DND-41 (cell line): ENCODE results near the gene NTS.

Experiments used
- CTCF ChIP-seq: IDR thresholded peaks from 2 replicates; pipeline ENCODE4 v1.5.1; 2012; ENCODE audit warnings: borderline replicate concordance, low read length, moderate library complexity, mild to moderate bottlenecking; ENCODE audit not compliant: poor library complexity, severe bottlenecking; ENCODE audit errors: extremely low read depth
- EZH2 ChIP-seq: IDR thresholded peaks from 3 replicates; pipeline ENCODE4 v1.6.1; 2012; ENCODE audit warnings: borderline replicate concordance, low read depth, mild to moderate bottlenecking, moderate library complexity, low read length, inconsistent platforms; ENCODE audit not compliant: severe bottlenecking

GRCh38 chr12:85825746-85826145 lies 48.3 kb upstream of the NTS start:
- TF ChIP-seq EZH2: no peak
- TF ChIP-seq CTCF: no peak
